HG02885 (cell line): ENCODE measurements around the gene CFH.
"Not testable (repeated sequence)": the region's sequence is repeated elsewhere in the genome, so short reads cannot be mapped to it uniquely, and the experiment has no call there.

Experiments
- ATAC-seq: cut with Tn5 transposase; IDR thresholded peaks from one replicate; pipeline ENCODE4 v1.9.1; 2021; ENCODE audit warnings: mild to moderate bottlenecking; ENCODE audit not compliant: unreplicated experiment, poor library complexity

Gene CFH

GRCh38 chr1:196661345-196661744 is 9.5 kb downstream of the CFH start:
- peak; percentile 29 for ATAC-seq

GRCh38 chr1:196667131-196667530 is 15.3 kb downstream of the CFH start:
- no peak for ATAC-seq

- no peak for ATAC-seq
Measured at GRCh38 chr1:196669051-196669450, 17.2 kb downstream of the CFH start.

- ATAC-seq: no peak
Measured at GRCh38 chr1:196669693-196670092, 17.9 kb downstream of the CFH start.

GRCh38 chr1:196674908-196675307 is 23.1 kb downstream of the CFH start:
- ATAC-seq: no peak

GRCh38 chr1:196677781-196678509 is 26.1 kb downstream of the CFH start:
- no peak for ATAC-seq

GRCh38 chr1:196678510-196678884 is 26.7 kb downstream of the CFH start:
- no peak for ATAC-seq

- ATAC-seq: no peak
Measured at GRCh38 chr1:196680107-196680506, 28.3 kb downstream of the CFH start.

GRCh38 chr1:196684476-196684875 is 32.6 kb downstream of the CFH start:
- ATAC-seq: no peak

GRCh38 chr1:196685506-196685905 is 33.7 kb downstream of the CFH start:
- ATAC-seq: no peak

- ATAC-seq: no peak
Measured at GRCh38 chr1:196689001-196689400, 37.2 kb downstream of the CFH start.

GRCh38 chr1:196690582-196690981 is 38.7 kb downstream of the CFH start:
- no peak for ATAC-seq

GRCh38 chr1:196698993-196699392 is 47.1 kb downstream of the CFH start:
- no peak for ATAC-seq

- no peak for ATAC-seq
Measured at GRCh38 chr1:196701144-196701543, 49.3 kb downstream of the CFH start.

GRCh38 chr1:196709892-196710291 is 58.0 kb downstream of the CFH start:
- not testable (repeated sequence) for ATAC-seq

- ATAC-seq: no peak
Measured at GRCh38 chr1:196717868-196718267, 66.0 kb downstream of the CFH start.

GRCh38 chr1:196723325-196724185 is 71.7 kb downstream of the CFH start:
- peak; percentile 99 for ATAC-seq

- ATAC-seq: no peak
Measured at GRCh38 chr1:196732526-196732925, 80.7 kb downstream of the CFH start.

GRCh38 chr1:196733091-196733970 is 81.5 kb downstream of the CFH start:
- ATAC-seq: no peak

- no peak for ATAC-seq
Measured at GRCh38 chr1:196734006-196734405, 82.2 kb downstream of the CFH start.

GRCh38 chr1:196734460-196734859 is 82.6 kb downstream of the CFH start:
- no peak for ATAC-seq
